GM12801 (cell line): Measurements from ENCODE around the gene WDSUB1.

Experiments used
- CTCF ChIP-seq: IDR thresholded peaks from one replicate; pipeline ENCODE4 v1.5.1; 2011; ENCODE audit warnings: control low read depth; ENCODE audit not compliant: insufficient read length; ENCODE audit errors: extremely low read depth

WDSUB1 gene

GRCh38 chr2:159196393-159196925 lies 90.0 kb downstream of the WDSUB1 start:
- no peak for TF ChIP-seq CTCF

GRCh38 chr2:159195697-159196096 lies 90.8 kb downstream of the WDSUB1 start:
- TF ChIP-seq CTCF: no peak

- no peak for TF ChIP-seq CTCF
These were observed 92.3 kb downstream of the WDSUB1 start for GRCh38 chr2:159194241-159194640.

GRCh38 chr2:159193791-159194190 lies 92.7 kb downstream of the WDSUB1 start:
- TF ChIP-seq CTCF: no peak

GRCh38 chr2:159192371-159192918 lies 94.1 kb downstream of the WDSUB1 start:
- no peak for TF ChIP-seq CTCF

GRCh38 chr2:159188449-159188848 lies 98.1 kb downstream of the WDSUB1 start:
- TF ChIP-seq CTCF: no peak

GRCh38 chr2:159187106-159187505 lies 99.4 kb downstream of the WDSUB1 start:
- no peak for TF ChIP-seq CTCF

- no peak for TF ChIP-seq CTCF
These were observed 100.0 kb downstream of the WDSUB1 start for GRCh38 chr2:159186462-159186861.
